ENCODE measurements around the gene GEN1. TPM values are rescaled to one million over a fixed set of nuclear protein-coding genes. Genes with fewer than 3 reads are reported as not detected.

GEN1 gene
- total RNA-seq, 2 experiments from 2014 or later = 4.3 to 4.6 TPM

GRCh38 chr2:17754773-17755425 is 961 bp downstream of the GEN1 start:
- Histone ChIP-seq H3K27me3 (ENCODE audit: control insufficient read depth in 1 of 2, insufficient read depth in 2 of 2, low read length in 2 of 2) (no peaks in the 10 kb centered on the region), H3K9me3 (ENCODE audit: control insufficient read depth in 1 of 2, insufficient read depth in 1 of 2, low read length in 2 of 2) (no peaks in the 10 kb centered on the region), H3K27ac (ENCODE audit: low read depth in 1 of 2, low read length in 2 of 2) (peak overlapping the region in 1 of 2 donors; percentile 93), H3K4me3 (ENCODE audit: low read length) (peak overlapping the region; percentile 88), H3K36me3 (ENCODE audit: insufficient read depth, low read length) (no peaks in the 10 kb centered on the region), H3K4me1 (ENCODE audit: insufficient read depth, low read length) (peaks cover 11% of the 10 kb centered on the region)
- CTCF ChIA-PET = interaction anchor here (2.1 kb wide), 1 partner anchor 36 kb away, joined by 5 read pairs; no protein-coding TSS in a partner anchor
- peak overlapping the region; percentile 96 for H3K4me3 Mint-ChIP-seq
- intact Hi-C loops (cut with DNase I, micrococcal nuclease) = loop anchor here (5.0 to 10.0 kb wide), 2 partner anchors 1590 to 1597 kb away; no protein-coding TSS in a partner anchor
- ATAC-seq (ENCODE audit: poor library complexity) (no peak), DNase-seq (peak in 1 of 14 experiments; percentile 10)
- H3K4me1 Mint-ChIP-seq (ENCODE audit: low read depth) = peaks cover 26% of the 10 kb centered on the region
- POLR2A ChIA-PET = interaction anchor here (1.6 kb wide), 2 partner anchors 35 to 1593 kb away, joined by 4 to 6 read pairs; no protein-coding TSS in a partner anchor
- peak overlapping the region; percentile 97 for H3K27ac Mint-ChIP-seq
- no peak for TF ChIP-seq CTCF (IDR thresholded peaks at IDR 0.05)
- peaks cover 9% of the 10 kb centered on the region for H3K36me3 Mint-ChIP-seq (ENCODE audit: low read depth)
- no peaks in the 10 kb centered on the region for H3K27me3 Mint-ChIP-seq
- H3K9me3 Mint-ChIP-seq = no peaks in the 10 kb centered on the region

- ChIA-PET CTCF (interaction anchor here (2.1 kb wide), 1 partner anchor 37 kb away, joined by 5 read pairs; no protein-coding TSS in a partner anchor), POLR2A (no interaction called here)
- no peak for DNase-seq
- intact Hi-C loops (cut with DNase I, micrococcal nuclease) = loop anchor here in 1 of 2 experiments (10.0 kb wide), 1 partner anchor 1588 kb away; no protein-coding TSS in a partner anchor
- H3K27ac ChIP-seq (ENCODE audit: low read depth in 1 of 2, low read length in 2 of 2) = no peak overlapping the region
- no peaks in the 10 kb centered on the region for H3K9me3 ChIP-seq (ENCODE audit: control insufficient read depth in 1 of 2, insufficient read depth in 1 of 2, low read length in 2 of 2)
- H3K4me1 ChIP-seq (ENCODE audit: insufficient read depth, low read length) = peaks cover 11% of the 10 kb centered on the region
- peak overlapping the region; percentile 47 for H3K4me3 Mint-ChIP-seq
- H3K27ac Mint-ChIP-seq = no peak overlapping the region
- H3K4me1 Mint-ChIP-seq (ENCODE audit: low read depth) = peaks cover 22% of the 10 kb centered on the region
- no peak for ATAC-seq (ENCODE audit: poor library complexity)
- H3K36me3 ChIP-seq (ENCODE audit: insufficient read depth, low read length) = no peaks in the 10 kb centered on the region
- TF ChIP-seq CTCF (IDR thresholded peaks at IDR 0.05) = no peak
- H3K4me3 ChIP-seq (ENCODE audit: low read length) = no peak overlapping the region
- no peaks in the 10 kb centered on the region for H3K27me3 Mint-ChIP-seq
- H3K27me3 ChIP-seq (ENCODE audit: control insufficient read depth in 1 of 2, insufficient read depth in 2 of 2, low read length in 2 of 2) = no peaks in the 10 kb centered on the region
- H3K9me3 Mint-ChIP-seq = no peaks in the 10 kb centered on the region
- H3K36me3 Mint-ChIP-seq (ENCODE audit: low read depth) = peaks cover 9% of the 10 kb centered on the region
These were observed 2.7 kb downstream of the GEN1 start for GRCh38 chr2:17756668-17757067.

GRCh38 chr2:17757321-17757720 is 3.4 kb downstream of the GEN1 start:
- no peak for ATAC-seq (ENCODE audit: poor library complexity)
- H3K36me3 Mint-ChIP-seq (ENCODE audit: low read depth) = peaks cover 9% of the 10 kb centered on the region
- H3K9me3 Mint-ChIP-seq = no peaks in the 10 kb centered on the region
- peaks cover 16% of the 10 kb centered on the region for H3K4me1 Mint-ChIP-seq (ENCODE audit: low read depth)
- no peak for TF ChIP-seq CTCF (IDR thresholded peaks at IDR 0.05)
- H3K27ac ChIP-seq (ENCODE audit: low read depth in 1 of 2, low read length in 2 of 2) = no peak overlapping the region
- no peak overlapping the region for H3K27ac Mint-ChIP-seq
- ChIA-PET CTCF (no interaction called here), POLR2A (no interaction called here)
- H3K4me1 ChIP-seq (ENCODE audit: insufficient read depth, low read length) = peaks cover 11% of the 10 kb centered on the region
- H3K36me3 ChIP-seq (ENCODE audit: insufficient read depth, low read length) = no peaks in the 10 kb centered on the region
- no peak overlapping the region for H3K4me3 ChIP-seq (ENCODE audit: low read length)
- DNase-seq = no peak
- no peaks in the 10 kb centered on the region for H3K9me3 ChIP-seq (ENCODE audit: control insufficient read depth in 1 of 2, insufficient read depth in 1 of 2, low read length in 2 of 2)
- intact Hi-C loops (cut with DNase I, micrococcal nuclease) = loop anchor here in 1 of 2 experiments (10.0 kb wide), 1 partner anchor 1587 kb away; no protein-coding TSS in a partner anchor
- H3K27me3 ChIP-seq (ENCODE audit: control insufficient read depth in 1 of 2, insufficient read depth in 2 of 2, low read length in 2 of 2) = no peaks in the 10 kb centered on the region
- H3K4me3 Mint-ChIP-seq = no peak overlapping the region
- H3K27me3 Mint-ChIP-seq = no peaks in the 10 kb centered on the region
